Prostate gland (tissue), 2 donors: ENCODE measurements around the gene DDOST.

Source experiments
- CTCF ChIP-seq, 4 experiments: fragments of 200-600 bp in 2 of 4; fragments of 450-650 bp in 2 of 4; sonication (generic) in 2 of 4; IDR thresholded peaks; 1 replicate in 3 of 4; 2 replicates in 1 of 4; pipeline ENCODE4 v1.5.1; 2016 to 2019; ENCODE audit warnings: antibody characterized with exemption in 4 of 4, mild to moderate bottlenecking in 2 of 4, moderate library complexity in 2 of 4
- POLR2A ChIP-seq: fragments of 450-650 bp; IDR thresholded peaks from one replicate; pipeline ENCODE4 v1.6.1; 2016; ENCODE audit warnings: antibody characterized with exemption, mild to moderate bottlenecking

GRCh38 chr1:20702416-20702815, 41.2 kb upstream of the DDOST start:
- TF ChIP-seq CTCF (IDR thresholded peaks at IDR 0.05): no peak
- TF ChIP-seq POLR2A: no peak
